GM21447 (cell line): Measurements from ENCODE around the gene JPT1.

Source experiments
- ATAC-seq: cut with Tn5 transposase; IDR thresholded peaks from one replicate; pipeline ENCODE4 v1.9.1; 2021; ENCODE audit not compliant: unreplicated experiment

The JPT1 gene

DNA sequence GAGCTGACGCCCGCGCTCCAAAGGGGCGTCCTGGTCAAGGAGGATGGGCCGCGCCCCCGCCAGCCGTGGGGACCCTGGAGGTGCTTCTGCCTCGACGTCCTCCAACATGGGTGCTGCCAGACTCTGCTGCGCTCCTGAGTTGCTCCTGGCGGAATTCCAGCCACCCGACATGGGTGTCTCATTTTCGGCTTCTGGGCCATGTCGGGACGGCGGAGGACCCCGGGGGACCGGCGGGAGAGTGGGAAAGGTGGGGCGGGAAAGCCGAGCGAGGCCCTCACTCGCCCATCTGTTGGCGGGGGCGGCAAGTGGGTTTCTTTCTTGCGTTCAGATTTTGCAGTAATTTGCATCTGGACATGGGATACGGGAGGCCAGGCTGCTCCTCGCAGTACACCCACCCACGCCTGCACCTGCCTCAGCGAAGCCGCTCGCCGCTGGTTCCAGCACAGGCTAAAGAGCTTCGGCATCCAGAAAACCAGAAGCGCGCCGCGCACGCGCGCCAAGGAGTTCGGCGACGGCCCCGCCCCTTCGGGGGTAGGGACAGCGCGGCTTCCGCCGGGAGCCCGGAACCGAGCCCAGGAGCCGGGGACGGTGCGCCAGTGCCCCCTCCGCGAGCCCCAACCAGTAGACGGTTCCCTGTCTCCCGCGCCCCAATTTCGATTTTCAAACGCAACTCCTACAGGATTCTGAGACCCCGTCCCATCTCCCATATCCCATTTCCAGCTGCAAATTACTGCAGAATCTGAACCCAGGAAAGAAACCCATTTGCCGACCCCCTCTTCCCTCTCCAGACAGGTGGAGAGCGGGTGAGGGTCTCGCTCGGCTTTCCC is 44.7 kb downstream of the JPT1 start, which contains the start of gene ARMC7:
Gene ARMC7 (plus strand): TSS at position 563 of the 827 bp plus-strand sequence. CDS start 320 bp downstream, outside the sequence.
- peak; percentile 63 for ATAC-seq

GRCh38 chr17:75109046-75109406 is 45.3 kb downstream of the JPT1 start:
- no peak for ATAC-seq

DNA sequence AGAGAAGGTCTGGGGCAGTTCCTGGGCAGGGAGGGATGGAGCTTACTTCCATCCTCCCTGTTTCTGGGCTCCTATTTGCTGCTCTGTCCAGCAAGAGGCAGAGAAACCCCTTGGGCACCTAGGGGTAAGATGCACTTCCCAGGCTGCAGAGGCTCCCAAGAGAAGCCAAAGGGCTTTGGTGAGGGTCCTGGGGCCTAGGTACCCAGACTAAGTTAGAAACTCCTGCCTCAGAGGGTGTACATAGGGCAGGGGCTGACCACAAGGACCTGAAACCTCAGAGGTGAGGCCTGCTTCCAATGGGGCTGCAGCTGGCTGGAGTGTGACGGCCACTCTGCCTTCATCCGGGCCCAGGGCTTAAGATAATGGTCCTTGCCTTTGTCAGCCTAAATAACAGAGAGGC is 46.1 kb downstream of the JPT1 start:
- no peak for ATAC-seq

DNA sequence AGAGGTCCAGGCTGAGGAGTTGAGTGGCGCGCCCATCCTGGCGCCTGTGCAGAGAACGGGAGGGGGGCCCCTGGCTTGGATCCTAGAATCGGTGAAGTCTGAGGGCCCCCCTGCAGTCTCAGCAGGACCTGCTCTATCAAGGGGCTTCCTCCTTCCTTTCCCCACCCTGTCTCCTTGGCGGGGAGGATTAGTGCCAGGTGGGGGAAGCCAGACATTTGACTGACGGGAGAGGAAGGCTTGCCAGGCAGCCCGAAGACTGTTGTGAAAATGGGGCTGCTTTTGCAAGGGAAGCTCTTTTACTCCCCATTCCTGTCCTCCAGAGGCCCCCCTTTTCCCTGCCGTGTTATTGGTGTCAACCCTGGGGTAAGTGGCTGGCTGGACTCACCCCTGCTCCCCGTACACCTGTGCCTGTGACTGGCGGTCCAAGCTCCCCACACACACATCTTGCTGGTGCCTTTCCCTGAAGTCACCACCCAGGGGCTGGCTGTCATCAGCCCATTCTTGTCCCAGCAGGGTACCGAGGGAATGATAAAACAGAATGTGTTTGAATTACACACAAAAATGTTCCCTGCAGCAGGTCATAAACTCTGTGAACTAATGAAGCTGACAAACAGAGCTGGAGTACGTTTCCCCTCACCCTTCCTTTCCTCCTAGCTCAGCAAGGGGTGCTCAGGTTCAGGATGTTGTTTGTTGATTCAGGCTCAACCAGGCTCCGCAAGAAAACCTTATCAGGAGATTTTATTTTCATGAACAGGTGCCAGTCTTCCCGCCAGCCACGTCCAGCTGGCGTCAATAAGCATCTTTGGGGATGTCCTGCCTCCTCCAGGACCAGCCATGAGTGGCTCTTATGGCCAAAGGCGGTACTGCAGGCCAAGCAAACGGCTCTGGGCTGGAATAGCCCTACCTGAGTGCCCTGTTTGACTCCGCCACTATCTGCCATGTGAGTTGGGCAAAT is 48.9 kb downstream of the JPT1 start:
- no peak for ATAC-seq

DNA sequence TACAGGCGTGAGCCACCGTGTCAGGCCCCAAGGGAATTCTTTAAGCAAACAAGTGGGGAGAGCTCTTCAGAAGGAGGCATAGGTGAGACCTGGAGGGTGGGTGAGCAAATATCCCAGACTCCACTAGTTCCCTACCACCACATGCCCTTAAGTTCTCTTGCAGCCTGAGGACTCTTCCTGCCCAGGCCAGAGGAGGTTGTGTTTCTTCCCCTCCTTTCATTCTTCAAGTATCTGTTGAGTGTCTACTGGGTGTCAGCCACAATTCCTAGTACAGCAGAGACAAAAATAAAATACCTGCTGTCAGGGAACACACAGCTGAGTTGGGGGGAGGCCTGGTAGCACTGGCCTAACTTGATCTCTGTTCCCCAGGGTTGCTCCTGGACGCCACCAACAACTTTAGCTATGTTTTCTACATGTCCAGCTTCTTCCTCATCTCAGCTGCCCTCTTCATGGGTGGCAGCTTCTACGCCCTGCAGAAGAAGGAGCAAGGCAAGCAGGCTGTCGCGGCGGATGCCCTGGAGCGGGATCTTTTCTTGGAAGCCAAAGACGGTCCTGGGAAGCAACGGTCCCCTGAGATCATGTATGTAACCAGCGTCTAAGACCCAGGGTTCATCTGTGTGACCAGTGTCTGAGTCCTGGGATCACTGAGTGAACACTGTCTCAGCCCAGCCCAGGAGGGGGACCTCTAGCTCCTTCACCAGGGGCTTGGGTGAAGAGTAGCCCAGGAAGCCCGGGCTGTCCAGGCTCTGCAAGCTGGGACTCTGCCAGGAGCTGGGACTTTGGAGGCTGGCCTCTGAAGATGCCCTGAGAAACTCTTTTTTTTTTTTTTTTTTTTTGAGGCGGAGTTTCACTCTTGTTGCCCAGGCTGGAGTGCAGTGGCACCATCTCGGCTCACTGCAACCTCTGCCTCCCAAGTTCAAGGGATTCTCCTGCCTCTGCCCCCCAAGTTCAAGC is 50.4 kb downstream of the JPT1 start:
- ATAC-seq: no peak

- ATAC-seq: no peak
These were observed 51.9 kb downstream of the JPT1 start for GRCh38 chr17:75102385-75102821.

GRCh38 chr17:75099881-75100595 is 54.3 kb downstream of the JPT1 start:
- no peak for ATAC-seq

DNA sequence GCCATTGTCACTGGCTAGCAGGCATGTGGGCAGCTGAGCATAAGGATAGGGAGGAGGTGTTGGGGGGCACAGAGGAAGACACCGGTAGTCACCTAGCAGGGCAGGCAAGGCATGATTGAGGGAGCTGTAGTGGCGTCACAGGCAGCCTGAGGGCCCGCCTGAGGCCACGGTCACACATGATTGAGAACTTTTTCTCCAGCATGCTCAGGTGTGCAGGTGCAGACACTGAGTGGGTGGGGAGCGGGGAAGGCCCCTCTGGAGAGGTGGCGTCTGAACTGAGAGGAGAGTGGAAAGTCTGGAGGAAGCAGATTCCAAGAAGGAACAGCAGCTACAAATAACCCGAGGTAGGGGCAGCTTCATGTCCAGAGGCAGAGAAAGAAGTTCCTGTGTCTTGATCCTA is 55.5 kb downstream of the JPT1 start:
- ATAC-seq: no peak

DNA sequence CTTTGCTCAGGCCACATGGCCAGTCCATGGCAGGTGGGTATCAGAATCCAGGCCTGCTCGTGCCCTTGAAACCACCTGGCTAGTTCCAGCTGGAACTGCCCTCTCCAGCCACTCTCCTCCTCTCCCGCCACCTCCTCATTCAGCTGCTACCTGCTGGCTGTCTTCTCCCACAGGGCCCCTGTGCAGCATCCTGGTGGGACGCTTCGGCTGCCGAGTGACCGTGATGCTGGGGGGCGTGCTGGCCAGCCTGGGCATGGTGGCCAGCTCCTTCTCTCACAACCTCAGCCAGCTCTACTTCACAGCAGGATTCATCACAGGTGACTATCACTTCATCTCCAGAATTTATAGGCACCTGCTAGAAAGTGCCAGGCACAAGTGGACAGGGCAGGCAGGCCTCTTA is 56.4 kb downstream of the JPT1 start:
- no peak for ATAC-seq

GRCh38 chr17:75096082-75096625 is 58.2 kb downstream of the JPT1 start:
- no peak for ATAC-seq

DNA sequence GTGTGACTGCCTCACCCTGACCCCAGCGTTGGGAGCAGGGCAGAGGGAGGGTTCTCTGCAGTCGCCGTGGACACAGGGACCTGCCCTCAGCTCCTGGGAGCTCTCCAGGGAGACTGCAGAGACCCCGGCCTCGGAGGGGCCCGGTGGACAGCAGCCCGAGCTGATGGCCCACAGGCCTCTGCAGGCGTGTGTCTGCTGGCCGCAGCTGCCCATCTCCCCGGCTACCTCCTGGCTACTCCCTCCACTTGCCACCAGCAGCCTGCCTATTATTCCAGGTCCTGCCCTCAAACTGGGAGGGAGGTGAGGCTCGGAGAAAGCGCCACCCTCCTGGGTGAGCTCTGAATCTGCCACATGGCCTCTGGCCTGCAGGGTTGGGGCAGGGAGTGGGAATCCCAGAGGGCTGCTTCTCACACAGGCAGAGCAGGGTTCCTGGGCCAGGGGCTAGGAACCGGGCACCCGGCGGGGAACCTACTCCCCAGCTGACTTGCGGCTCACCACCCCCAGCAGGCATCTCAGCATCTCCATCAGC is 59.4 kb downstream of the JPT1 start:
- ATAC-seq: no peak

DNA sequence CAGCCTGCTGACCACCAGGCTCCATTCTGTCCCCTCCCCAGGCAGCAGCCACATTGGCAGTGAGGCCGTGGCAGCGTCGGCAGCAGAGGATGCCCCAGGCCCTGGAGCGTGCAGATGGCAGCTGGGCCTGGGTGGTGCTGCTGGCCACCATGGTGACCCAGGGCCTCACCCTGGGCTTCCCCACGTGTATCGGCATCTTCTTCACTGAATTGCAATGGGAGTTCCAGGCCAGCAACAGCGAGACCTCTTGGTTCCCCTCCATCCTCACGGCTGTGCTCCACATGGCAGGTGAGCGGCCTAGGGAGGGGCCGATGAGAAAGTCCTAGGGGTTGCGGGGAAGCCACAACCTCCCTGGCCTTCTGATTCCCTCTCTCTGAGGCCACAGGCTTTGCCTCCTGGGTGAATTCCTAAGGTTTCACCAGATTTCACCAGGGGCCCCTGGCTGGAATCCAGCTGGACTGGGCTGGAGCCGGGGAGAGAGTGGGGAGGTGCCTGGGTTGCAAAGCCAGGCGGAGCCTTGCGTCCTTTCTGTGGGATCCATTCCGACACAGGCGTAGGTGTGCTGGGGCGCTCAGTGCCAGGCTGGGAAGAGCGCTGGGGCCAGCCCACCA is 60.7 kb downstream of the JPT1 start:
- no peak for ATAC-seq

DNA sequence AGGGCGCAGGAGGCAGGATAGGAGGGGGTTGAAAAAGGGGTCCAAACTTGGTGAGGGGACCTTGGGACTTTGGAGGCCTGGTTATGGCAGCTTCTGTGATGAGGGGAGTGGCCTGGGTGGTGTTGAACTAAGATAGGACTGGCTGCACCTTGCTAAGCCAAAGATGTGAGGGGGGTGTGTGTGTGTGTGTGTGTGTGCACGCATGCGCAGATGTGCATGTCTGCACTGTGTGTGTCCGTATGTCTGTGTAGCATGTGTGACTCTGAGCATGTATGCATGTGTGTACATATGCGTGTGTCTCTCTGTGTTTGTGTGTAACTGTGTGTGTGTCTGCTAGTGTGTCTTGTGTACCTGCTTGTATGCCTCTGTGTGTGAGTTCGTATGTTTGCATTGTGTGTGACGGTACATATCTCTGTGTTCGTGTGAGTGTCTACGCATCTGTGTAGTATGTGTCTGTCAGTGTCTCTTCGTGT is 62.4 kb downstream of the JPT1 start:
- no peak for ATAC-seq

DNA sequence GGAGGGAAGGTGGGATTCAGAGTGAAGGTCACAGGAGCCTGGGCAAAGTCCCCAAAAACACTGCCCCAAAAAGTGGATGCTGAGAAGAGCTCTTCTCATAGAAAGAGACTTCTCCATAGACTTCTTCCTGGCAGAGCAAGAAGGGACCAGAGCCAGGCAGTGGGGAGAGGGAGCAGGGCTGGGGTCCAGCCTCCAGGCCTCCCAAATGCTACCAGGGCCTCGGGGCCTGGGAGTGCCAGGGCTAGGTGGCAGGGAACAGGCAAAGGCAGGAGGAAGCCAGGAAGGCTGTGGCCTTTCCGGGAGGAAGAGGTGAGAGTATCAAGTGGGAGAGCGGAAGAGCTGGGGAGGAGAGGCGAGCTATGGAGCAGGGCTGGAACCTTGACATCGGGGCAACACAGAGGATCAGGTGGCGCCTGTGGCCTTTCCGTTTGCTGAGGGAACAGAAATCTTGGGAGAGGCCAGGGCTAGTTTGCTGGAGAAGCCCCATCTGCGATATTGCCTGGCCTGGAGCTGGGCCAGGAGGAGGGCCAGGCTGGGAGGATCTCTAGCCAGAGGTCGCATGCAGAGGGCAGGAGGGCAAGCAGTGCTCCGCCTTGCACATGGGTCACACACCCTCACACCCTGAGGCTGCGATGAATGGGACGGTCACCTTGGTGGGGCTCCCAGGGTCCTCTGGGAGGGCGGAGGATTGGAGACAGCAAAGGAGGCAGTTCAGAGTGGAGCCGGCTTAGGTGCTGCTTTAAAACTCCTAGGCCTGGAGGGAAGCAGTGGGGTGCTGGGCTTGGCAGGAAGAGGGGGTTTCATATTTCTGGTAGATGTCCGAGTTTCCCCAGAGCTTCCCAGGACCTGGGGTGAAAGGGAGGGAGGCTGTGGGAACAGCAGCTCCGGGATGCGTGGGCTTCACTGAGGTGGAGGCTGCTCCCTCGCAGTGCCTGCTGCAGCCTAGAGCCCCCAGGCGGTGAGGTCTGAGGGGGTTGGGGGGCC is 63.1 kb downstream of the JPT1 start:
- ATAC-seq: no peak

- ATAC-seq: no peak
These were observed 65.6 kb downstream of the JPT1 start for GRCh38 chr17:75088465-75089417.

GRCh38 chr17:75087558-75088453 is 66.5 kb downstream of the JPT1 start, which contains the start of gene SLC16A5:
Gene SLC16A5 (plus strand): TSS chr17:75087954. CDS start chr17:75093637, 5,683 bp downstream.
- ATAC-seq: no peak
